ENCODE data around the gene PRKRA. TPM values are rescaled to one million over a fixed set of nuclear protein-coding genes. Genes with fewer than 3 reads are reported as not detected.

PRKRA gene
- total RNA-seq, 2 donors from 2014 or later: 56.7 to 75.2 TPM

DNA sequence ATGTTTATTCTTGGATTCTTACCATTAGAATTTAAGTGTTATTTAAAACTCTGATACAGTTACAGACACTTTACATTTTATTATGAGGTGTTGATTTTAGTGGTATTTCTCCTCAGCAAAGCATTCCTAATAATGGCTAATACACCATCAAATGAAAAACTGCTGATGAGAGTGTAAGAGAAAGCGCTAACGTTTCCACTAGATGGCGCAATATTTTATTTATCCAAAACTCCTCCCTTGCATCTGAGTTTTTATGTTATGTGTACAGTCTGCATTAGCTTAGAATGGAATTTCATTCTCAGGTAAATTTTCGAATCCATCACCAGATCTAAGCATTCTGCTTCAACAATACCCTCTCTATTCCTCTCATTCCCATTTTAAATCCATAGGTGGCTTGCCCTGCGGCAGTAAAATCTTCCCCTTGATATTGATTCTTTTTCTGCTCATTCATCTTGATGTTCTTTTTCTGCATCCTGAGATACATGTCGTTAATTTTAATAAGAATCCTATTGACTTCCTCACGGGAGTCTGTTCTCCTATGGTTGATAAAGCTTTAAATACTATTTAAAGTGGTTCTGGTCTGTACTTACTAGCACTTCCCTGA lies 53.9 kb downstream of the PRKRA start:
- ATAC-seq (replicated peaks in 1 of 2): peak in 1 of 2 donors; percentile 43
- no peaks in the 10 kb centered on the region for H3K36me3 Mint-ChIP-seq (ENCODE audit: insufficient read depth in 2 of 2)
- no peaks in the 10 kb centered on the region for H3K9me3 Mint-ChIP-seq
- no peak for DNase-seq
- H3K27me3 Mint-ChIP-seq (ENCODE audit: low read depth): peaks cover 3% of the 10 kb centered on the region
- no peak overlapping the region for H3K4me3 Mint-ChIP-seq
- no peak overlapping the region for H3K27ac Mint-ChIP-seq
- no peaks in the 10 kb centered on the region for H3K4me1 Mint-ChIP-seq (ENCODE audit: low read depth)

- H3K27me3 Mint-ChIP-seq (ENCODE audit: low read depth): no peaks in the 10 kb centered on the region
- H3K27ac Mint-ChIP-seq: no peak overlapping the region
- no peak overlapping the region for H3K4me3 Mint-ChIP-seq
- H3K4me1 Mint-ChIP-seq (ENCODE audit: low read depth): no peaks in the 10 kb centered on the region
- ATAC-seq (replicated peaks in 1 of 2) (no peak), DNase-seq (no peak)
- H3K9me3 Mint-ChIP-seq: no peaks in the 10 kb centered on the region
- no peaks in the 10 kb centered on the region for H3K36me3 Mint-ChIP-seq (ENCODE audit: insufficient read depth in 2 of 2)
Measured at GRCh38 chr2:178395941-178396570, 54.9 kb downstream of the PRKRA start.

- no peak overlapping the region for H3K27ac Mint-ChIP-seq
- no peaks in the 10 kb centered on the region for H3K36me3 Mint-ChIP-seq (ENCODE audit: insufficient read depth in 2 of 2)
- DNase-seq (no peak), ATAC-seq (replicated peaks in 1 of 2) (no peak)
- no peak overlapping the region for H3K4me3 Mint-ChIP-seq
- H3K4me1 Mint-ChIP-seq (ENCODE audit: low read depth): no peaks in the 10 kb centered on the region
- H3K27me3 Mint-ChIP-seq (ENCODE audit: low read depth): no peaks in the 10 kb centered on the region
- H3K9me3 Mint-ChIP-seq: no peaks in the 10 kb centered on the region
Measured at GRCh38 chr2:178395295-178395694, 55.7 kb downstream of the PRKRA start.

GRCh38 chr2:178394859-178395258 lies 56.1 kb downstream of the PRKRA start:
- no peaks in the 10 kb centered on the region for H3K9me3 Mint-ChIP-seq
- H3K27me3 Mint-ChIP-seq (ENCODE audit: low read depth): no peaks in the 10 kb centered on the region
- no peaks in the 10 kb centered on the region for H3K4me1 Mint-ChIP-seq (ENCODE audit: low read depth)
- ATAC-seq (replicated peaks in 1 of 2) (no peak), DNase-seq (no peak)
- no peak overlapping the region for H3K27ac Mint-ChIP-seq
- no peak overlapping the region for H3K4me3 Mint-ChIP-seq
- no peaks in the 10 kb centered on the region for H3K36me3 Mint-ChIP-seq (ENCODE audit: insufficient read depth in 2 of 2)

- H3K9me3 Mint-ChIP-seq: no peaks in the 10 kb centered on the region
- H3K4me1 Mint-ChIP-seq (ENCODE audit: low read depth): peaks cover 2% of the 10 kb centered on the region
- H3K36me3 Mint-ChIP-seq (ENCODE audit: insufficient read depth in 2 of 2): no peaks in the 10 kb centered on the region
- DNase-seq (no peak), ATAC-seq (replicated peaks in 1 of 2) (no peak)
- no peak overlapping the region for H3K27ac Mint-ChIP-seq
- H3K27me3 Mint-ChIP-seq (ENCODE audit: low read depth): no peaks in the 10 kb centered on the region
- H3K4me3 Mint-ChIP-seq: no peak overlapping the region
Measured at GRCh38 chr2:178392215-178392614, 58.8 kb downstream of the PRKRA start.

DNA sequence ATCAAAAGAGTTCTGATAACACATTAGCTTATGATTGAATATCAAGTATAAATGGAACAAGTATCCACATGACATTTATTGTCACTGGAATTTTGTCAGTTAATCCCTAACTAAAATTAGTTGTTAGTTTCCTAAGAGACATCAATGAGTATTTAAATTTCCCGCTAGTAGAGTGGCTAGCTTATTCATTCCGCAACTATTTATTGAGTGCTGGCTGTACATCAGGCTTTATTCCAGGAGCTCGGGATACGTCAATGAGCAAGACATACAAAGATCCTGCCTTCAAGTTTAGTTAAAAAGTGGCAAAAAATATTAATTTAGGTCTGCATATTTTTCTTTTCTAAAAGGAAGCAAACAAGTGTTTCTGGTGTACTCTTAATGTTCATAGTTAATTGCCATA lies 59.3 kb downstream of the PRKRA start:
- H3K4me1 Mint-ChIP-seq (ENCODE audit: low read depth): peaks cover 7% of the 10 kb centered on the region
- H3K27ac Mint-ChIP-seq: no peak overlapping the region
- H3K9me3 Mint-ChIP-seq: no peaks in the 10 kb centered on the region

GRCh38 chr2:178388287-178388686 lies 62.7 kb downstream of the PRKRA start:
- Mint-ChIP-seq H3K9me3 (no peaks in the 10 kb centered on the region), H3K4me3 (no peak overlapping the region), H3K27me3 (ENCODE audit: low read depth) (no peaks in the 10 kb centered on the region), H3K4me1 (ENCODE audit: low read depth) (peaks cover 7% of the 10 kb centered on the region), H3K27ac (peak overlapping the region; percentile 17), H3K36me3 (ENCODE audit: insufficient read depth in 2 of 2) (no peaks in the 10 kb centered on the region)
- DNase-seq (no peak), ATAC-seq (replicated peaks in 1 of 2) (no peak)

More for the DNA sequence above, 59.3 kb downstream of the PRKRA start:
- Mint-ChIP-seq H3K36me3 (ENCODE audit: insufficient read depth in 2 of 2) (no peaks in the 10 kb centered on the region), H3K27me3 (ENCODE audit: low read depth) (no peaks in the 10 kb centered on the region), H3K4me3 (no peak overlapping the region)
- DNase-seq (no peak), ATAC-seq (replicated peaks in 1 of 2) (no peak)

GRCh38 chr2:178386986-178387597 lies 63.9 kb downstream of the PRKRA start:
- ATAC-seq (replicated peaks in 1 of 2) (peak in 1 of 2 donors; percentile 56), DNase-seq (peak in 1 of 2 donors; percentile 8)
- H3K9me3 Mint-ChIP-seq: no peaks in the 10 kb centered on the region
- H3K27me3 Mint-ChIP-seq (ENCODE audit: low read depth): no peaks in the 10 kb centered on the region
- H3K4me1 Mint-ChIP-seq (ENCODE audit: low read depth): peaks cover 7% of the 10 kb centered on the region
- H3K4me3 Mint-ChIP-seq: no peak overlapping the region
- no peaks in the 10 kb centered on the region for H3K36me3 Mint-ChIP-seq (ENCODE audit: insufficient read depth in 2 of 2)
- H3K27ac Mint-ChIP-seq: no peak overlapping the region

- H3K36me3 Mint-ChIP-seq (ENCODE audit: insufficient read depth in 2 of 2): no peaks in the 10 kb centered on the region
- ATAC-seq (replicated peaks in 1 of 2) (no peak), DNase-seq (no peak)
- no peak overlapping the region for H3K27ac Mint-ChIP-seq
- no peak overlapping the region for H3K4me3 Mint-ChIP-seq
- no peaks in the 10 kb centered on the region for H3K27me3 Mint-ChIP-seq (ENCODE audit: low read depth)
- peaks cover 7% of the 10 kb centered on the region for H3K4me1 Mint-ChIP-seq (ENCODE audit: low read depth)
- H3K9me3 Mint-ChIP-seq: no peaks in the 10 kb centered on the region
Measured at GRCh38 chr2:178385595-178386148, 65.3 kb downstream of the PRKRA start.

DNA sequence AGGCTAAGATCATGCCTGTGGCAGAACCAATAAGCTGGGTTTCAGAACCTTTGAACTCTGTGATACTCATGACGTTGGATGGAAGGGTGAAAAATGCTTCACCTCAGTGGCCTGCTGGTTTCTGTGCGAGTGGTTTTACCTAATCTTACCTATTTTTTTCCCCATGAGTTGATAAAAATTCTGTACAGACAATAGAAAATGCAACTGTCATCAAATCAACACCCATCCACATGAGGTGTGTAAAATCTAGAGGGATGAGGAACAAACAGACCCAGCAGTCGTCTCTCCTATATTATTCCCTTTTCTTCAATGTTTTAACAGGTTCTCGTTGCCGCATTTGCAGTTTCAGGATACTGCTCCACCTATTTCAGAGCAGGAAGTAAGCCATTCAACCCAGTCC lies 67.3 kb downstream of the PRKRA start:
- Mint-ChIP-seq H3K9me3 (no peaks in the 10 kb centered on the region), H3K27me3 (ENCODE audit: low read depth) (no peaks in the 10 kb centered on the region), H3K4me3 (no peak overlapping the region), H3K36me3 (ENCODE audit: insufficient read depth in 2 of 2) (no peaks in the 10 kb centered on the region), H3K4me1 (ENCODE audit: low read depth) (peaks cover 7% of the 10 kb centered on the region), H3K27ac (no peak overlapping the region)
- no peak for ATAC-seq (replicated peaks in 1 of 2)
- DNase-seq: no peak

Other genes starting within 250 kb of the PRKRA start
- gene PJVK, start 203 bp upstream of the PRKRA start, total RNA-seq: 1 to 10 TPM; 6.8 to 8.7 TPM
- 1 to 10 TPM; 2.1 to 3.0 TPM for gene FKBP7, start 27.4 kb upstream of the PRKRA start, total RNA-seq
- gene PLEKHA3, start 29.3 kb upstream of the PRKRA start, total RNA-seq: 10 to 100 TPM; 23.0 to 28.0 TPM

Measured in activated T-cell treated with anti-CD3 and anti-CD28 coated beads, Interleukin-2, amount 50 U/mL, for 72 hours (primary cell).